GM13977 (cell line): ENCODE results near the gene TTC3.
A peak's percentile ranks its signal among the peaks of the same experiment; 100 is the strongest.

Experiments
- DNase-seq: peaks from one replicate; pipeline ENCODE4 v3.0.0; 2012; ENCODE audit warnings: low spot score
- in situ Hi-C: fragments of 300-500 bp; cut with MboI; formaldehyde crosslinking; loops from one replicate; pipeline ENCODE4 v1.12.0; 2022; ENCODE audit warnings: low sequenced_read_pairs, low pct_unique_long_range_greater_than_20kb, mixed read lengths, inconsistent platforms; ENCODE audit not compliant: unreplicated experiment
- TF ChIP-seq, protein P1 (sequence below): IDR thresholded peaks from 2 replicates; pipeline ENCODE4 v1.5.1; 2012; ENCODE audit warnings: mild to moderate bottlenecking, control low read depth; ENCODE audit not compliant: insufficient read depth; ENCODE audit errors: extremely low read depth, missing control alignments

Gene TTC3

DNA sequence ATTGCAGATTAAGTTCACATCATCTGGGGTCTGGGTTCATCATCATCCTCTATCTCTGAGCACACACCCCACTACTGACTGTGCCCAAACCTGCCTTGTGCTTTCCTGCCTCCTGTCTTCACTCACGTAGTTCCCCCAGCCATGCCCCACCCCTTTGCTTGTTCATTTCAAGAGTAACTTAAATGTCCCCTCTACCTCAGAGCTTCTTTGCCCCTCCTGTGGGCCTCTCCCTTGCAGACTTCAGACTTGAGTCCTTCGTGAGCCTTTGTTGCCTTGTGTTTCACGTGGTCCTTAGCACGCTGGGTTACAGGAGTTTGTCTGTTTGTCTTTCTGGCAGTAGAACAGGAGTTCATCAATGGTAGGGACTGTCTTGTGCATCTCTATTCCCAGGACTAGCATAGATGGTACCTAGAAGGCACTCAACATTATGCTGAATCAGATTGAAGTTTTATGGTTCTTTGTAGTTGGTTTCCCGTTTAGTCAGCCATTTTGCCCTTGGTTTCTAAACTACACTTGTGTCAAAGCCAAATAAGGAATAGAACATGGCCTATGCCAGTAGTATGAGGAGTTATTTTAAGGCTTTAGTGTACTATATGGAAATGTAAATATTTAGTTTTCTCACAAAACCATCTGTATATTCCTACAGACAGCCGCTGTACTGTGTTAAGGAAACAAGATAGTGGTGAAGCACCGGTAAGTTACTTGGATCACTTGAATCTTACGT, 86.2 kb downstream of the TTC3 start:
- in situ Hi-C loops, result no loop called here
- TF ChIP-seq, protein P1, sequence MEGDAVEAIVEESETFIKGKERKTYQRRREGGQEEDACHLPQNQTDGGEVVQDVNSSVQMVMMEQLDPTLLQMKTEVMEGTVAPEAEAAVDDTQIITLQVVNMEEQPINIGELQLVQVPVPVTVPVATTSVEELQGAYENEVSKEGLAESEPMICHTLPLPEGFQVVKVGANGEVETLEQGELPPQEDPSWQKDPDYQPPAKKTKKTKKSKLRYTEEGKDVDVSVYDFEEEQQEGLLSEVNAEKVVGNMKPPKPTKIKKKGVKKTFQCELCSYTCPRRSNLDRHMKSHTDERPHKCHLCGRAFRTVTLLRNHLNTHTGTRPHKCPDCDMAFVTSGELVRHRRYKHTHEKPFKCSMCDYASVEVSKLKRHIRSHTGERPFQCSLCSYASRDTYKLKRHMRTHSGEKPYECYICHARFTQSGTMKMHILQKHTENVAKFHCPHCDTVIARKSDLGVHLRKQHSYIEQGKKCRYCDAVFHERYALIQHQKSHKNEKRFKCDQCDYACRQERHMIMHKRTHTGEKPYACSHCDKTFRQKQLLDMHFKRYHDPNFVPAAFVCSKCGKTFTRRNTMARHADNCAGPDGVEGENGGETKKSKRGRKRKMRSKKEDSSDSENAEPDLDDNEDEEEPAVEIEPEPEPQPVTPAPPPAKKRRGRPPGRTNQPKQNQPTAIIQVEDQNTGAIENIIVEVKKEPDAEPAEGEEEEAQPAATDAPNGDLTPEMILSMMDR, result no peak

DNA sequence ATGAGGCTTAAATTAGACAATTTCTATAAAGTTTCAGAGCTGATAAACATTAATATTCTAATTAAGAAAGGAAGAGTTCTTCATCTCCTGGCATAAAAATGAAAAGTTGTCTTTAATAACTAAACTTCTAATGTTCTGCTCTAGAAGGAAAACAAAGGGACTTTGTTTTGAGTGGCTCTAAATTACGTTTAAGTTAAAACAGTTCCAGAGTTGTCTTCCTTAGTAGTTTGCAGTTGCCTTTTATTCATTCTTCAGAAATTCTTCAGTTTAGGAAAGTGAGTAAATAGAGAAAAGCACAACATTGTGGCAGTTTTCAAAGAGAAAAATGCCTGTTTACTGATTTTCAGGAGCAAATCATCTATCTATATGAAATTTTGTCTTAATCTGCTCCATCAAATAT, 86.9 kb downstream of the TTC3 start:
- no peak for DNase-seq
- TF ChIP-seq, protein P1, result no peak
- in situ Hi-C loops, result no loop called here

More for the DNA sequence above, 86.2 kb downstream of the TTC3 start:
- peak; percentile 44 for DNase-seq

DNA sequence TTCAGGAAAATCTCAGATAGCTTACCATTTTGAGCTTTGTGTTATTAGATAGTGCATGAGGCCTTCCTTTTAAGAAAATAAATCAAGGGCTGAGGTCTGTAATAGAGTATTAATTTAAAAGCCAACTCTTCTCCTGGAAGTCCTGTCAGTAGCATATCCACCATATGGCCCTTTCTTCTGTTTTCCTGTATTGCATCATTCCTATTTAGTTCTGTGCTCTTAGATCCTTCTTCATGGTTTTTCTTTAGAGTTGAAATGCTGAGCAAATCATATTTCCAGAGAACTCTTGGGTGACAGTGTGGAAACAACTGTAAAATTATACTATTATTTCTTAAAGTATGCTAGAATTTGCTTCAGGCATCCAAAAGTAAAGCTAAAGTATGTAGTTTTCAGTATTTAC, 91.7 kb downstream of the TTC3 start:
- DNase-seq, result no peak
- TF ChIP-seq, protein P1, result no peak
- in situ Hi-C loops, result no loop called here

DNA sequence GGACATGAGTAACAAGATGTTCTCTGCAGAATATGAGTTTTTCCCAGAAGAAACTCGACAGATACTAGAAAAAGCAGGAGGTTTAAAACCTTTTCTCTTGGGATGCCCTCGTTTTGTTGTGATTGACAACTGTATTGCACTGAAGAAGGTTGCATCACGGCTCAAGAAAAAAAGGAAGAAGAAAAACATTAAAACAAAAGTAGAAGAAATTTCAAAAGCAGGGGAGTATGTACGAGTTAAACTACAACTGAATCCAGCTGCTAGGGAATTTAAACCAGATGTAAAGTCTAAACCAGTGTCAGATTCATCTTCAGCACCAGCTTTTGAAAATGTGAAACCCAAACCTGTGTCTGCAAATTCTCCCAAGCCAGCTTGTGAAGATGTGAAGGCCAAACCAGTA, 92.5 kb downstream of the TTC3 start:
- in situ Hi-C loops, result no loop called here
- TF ChIP-seq, protein P1, result no peak
- no peak for DNase-seq

DNA sequence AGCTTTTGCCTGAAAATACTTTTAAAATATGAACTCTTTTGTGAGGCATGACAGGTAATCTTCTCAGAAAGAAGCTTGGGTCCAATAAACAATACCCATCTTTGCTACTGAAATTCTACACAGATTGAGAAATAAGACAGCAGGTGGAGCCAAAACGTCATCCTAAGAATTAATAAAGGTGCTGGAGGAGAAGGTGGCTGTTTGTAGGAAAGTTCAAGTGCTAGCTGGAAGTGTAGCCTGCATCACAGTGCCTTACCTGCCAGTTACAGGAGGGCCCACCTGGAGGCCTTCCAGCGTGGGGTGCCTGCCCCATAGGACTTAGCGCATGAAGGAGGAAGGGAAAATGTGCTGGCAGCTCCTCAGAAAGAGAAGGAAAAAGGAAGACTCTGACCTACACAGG, 93.7 kb downstream of the TTC3 start:
- TF ChIP-seq, protein P1, result peak; percentile 42
- in situ Hi-C loops, result no loop called here
- DNase-seq, result peak; percentile 25

DNA sequence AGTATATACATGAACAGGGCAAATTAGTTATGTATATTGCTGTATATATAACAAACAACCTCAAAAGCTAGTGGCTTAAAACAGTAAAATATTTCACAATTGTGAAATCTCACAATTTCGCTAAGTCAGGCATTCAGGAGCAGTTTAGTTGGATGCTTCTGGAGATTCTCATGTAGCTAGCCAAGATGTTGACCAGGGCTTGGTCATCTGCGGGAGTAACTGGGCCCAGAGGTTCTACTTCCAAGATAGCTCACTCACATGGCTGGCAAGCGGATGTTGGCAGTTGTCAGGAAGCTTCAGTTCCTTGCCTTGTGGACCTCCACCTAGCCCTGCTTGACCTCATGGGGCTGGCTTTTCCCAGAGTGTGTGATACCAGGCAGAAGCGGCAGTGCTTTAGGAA, 95.6 kb downstream of the TTC3 start:
- TF ChIP-seq, protein P1, result no peak

More for the DNA sequence above, 95.6 kb downstream of the TTC3 start:
- DNase-seq, result no peak
- in situ Hi-C loops, result no loop called here
